GM23338 (cell line): ENCODE results near the gene PLA2G4B. TPM values are rescaled to one million over a fixed set of nuclear protein-coding genes. Genes with fewer than 3 reads are reported as not detected.

Source experiments
- ATAC-seq: fragments of 200-7000 bp; cut with Tn5 transposase; 3 replicates; pipeline ENCODE4 v1.9.1; 2020
- DNase-seq: peaks from one replicate; pipeline ENCODE4 v3.0.0-alpha.2; 2015; ENCODE audit warnings: low spot score
- H2AFZ ChIP-seq: fragments of 200-600 bp; sonication (generic); 2 replicates; pipeline ENCODE4 v1.8.0; 2016; ENCODE audit warnings: antibody characterized with exemption, mild to moderate bottlenecking, moderate library complexity
- H3F3A ChIP-seq: fragments of 200-600 bp; sonication (generic); replicated peaks from 2 replicates; pipeline ENCODE4 v1.8.0; 2017; ENCODE audit warnings: antibody characterized with exemption, mixed run types, low read depth
- H3K27ac ChIP-seq: fragments of 200-600 bp; sonication (generic); 2 replicates; pipeline ENCODE4 v1.6.1; 2016; ENCODE audit warnings: low read depth
- H3K27me3 ChIP-seq: fragments of 200-600 bp; sonication (generic); 2 replicates; pipeline ENCODE4 v1.8.0; 2016; ENCODE audit warnings: mild to moderate bottlenecking, mixed run types, moderate library complexity; ENCODE audit not compliant: insufficient read depth
- H3K36me3 ChIP-seq: fragments of 200-600 bp; sonication (generic); 2 replicates; pipeline ENCODE4 v1.8.0; 2016; ENCODE audit warnings: mild to moderate bottlenecking; ENCODE audit not compliant: insufficient read depth
- H3K4me1 ChIP-seq: fragments of 200-600 bp; sonication (generic); 2 replicates; pipeline ENCODE4 v1.8.0; 2016; ENCODE audit warnings: mild to moderate bottlenecking, moderate library complexity; ENCODE audit not compliant: insufficient read depth
- H3K4me2 ChIP-seq: fragments of 200-600 bp; sonication (generic); 2 replicates; pipeline ENCODE4 v1.7.1; 2017; ENCODE audit warnings: mixed run types
- H3K4me3 ChIP-seq: fragments of 200-600 bp; sonication (generic); 2 replicates; pipeline ENCODE4 v1.6.1; 2016; ENCODE audit warnings: mixed run types
- H3K79me2 ChIP-seq: fragments of 200-600 bp; sonication (generic); replicated peaks from 2 replicates; pipeline ENCODE4 v1.8.0; 2017; ENCODE audit warnings: mild to moderate bottlenecking; ENCODE audit not compliant: insufficient read depth
- H3K9me2 ChIP-seq: fragments of 200-600 bp; sonication (generic); 2 replicates; pipeline ENCODE4 v1.8.0; 2017; ENCODE audit not compliant: insufficient read depth
- H4K20me1 ChIP-seq: fragments of 200-600 bp; sonication (generic); replicated peaks from 2 replicates; pipeline ENCODE4 v1.8.0; 2017; ENCODE audit warnings: mild to moderate bottlenecking; ENCODE audit not compliant: insufficient read depth
- H3K27ac Mint-ChIP-seq: 2 replicates; pipeline ENCODE4 v1.8.0; 2020; ENCODE audit warnings: inconsistent platforms, mild to moderate bottlenecking, moderate library complexity, mixed read lengths
- H3K27me3 Mint-ChIP-seq: 3 replicates; pipeline ENCODE4 v1.8.0; 2022; ENCODE audit warnings: low read depth, mild to moderate bottlenecking, moderate library complexity, mixed read lengths, inconsistent platforms; ENCODE audit not compliant: insufficient read depth, poor library complexity
- H3K36me3 Mint-ChIP-seq: 3 replicates; pipeline ENCODE4 v1.8.0; 2021; ENCODE audit warnings: low read depth, mild to moderate bottlenecking, inconsistent platforms, moderate library complexity, mixed read lengths
- H3K4me1 Mint-ChIP-seq: 3 replicates; pipeline ENCODE4 v1.8.0; 2020; ENCODE audit warnings: mild to moderate bottlenecking, inconsistent platforms, mixed read lengths
- H3K4me3 Mint-ChIP-seq: 3 replicates; pipeline ENCODE4 v1.8.0; 2021; ENCODE audit warnings: moderate library complexity, mild to moderate bottlenecking, inconsistent platforms, mixed read lengths
- H3K9me3 Mint-ChIP-seq: 3 replicates; pipeline ENCODE4 v1.8.0; 2020; ENCODE audit warnings: moderate library complexity, mild to moderate bottlenecking, inconsistent platforms, mixed read lengths
- CREB1 ChIP-seq: fragments of 250-450 bp; sonication (Bioruptor Pico); IDR thresholded peaks from 2 replicates; pipeline ENCODE4 v1.5.0; 2020; ENCODE audit warnings: low read depth, mild to moderate bottlenecking, moderate library complexity
- CTCF ChIP-seq, 2 experiments: fragments of 200-600 bp in 1 of 2; sonication (generic) in 1 of 2; conservative IDR thresholded peaks; 2 replicates each; pipeline versions ENCODE4 v1.5.1 to v1.6.1; 2016 to 2017; ENCODE audit warnings: antibody characterized with exemption in 2 of 2, low read depth in 2 of 2, mild to moderate bottlenecking in 2 of 2, moderate library complexity in 1 of 2
- ETS1 ChIP-seq: IDR thresholded peaks from 2 replicates; pipeline ENCODE4 v1.6.1; 2016; ENCODE audit warnings: antibody characterized with exemption
- EZH2 ChIP-seq: fragments of 200-600 bp; sonication (generic); IDR thresholded peaks from one replicate; pipeline ENCODE4 v1.8.0; 2017; ENCODE audit warnings: antibody characterized with exemption, mild to moderate bottlenecking, low read depth; ENCODE audit not compliant: unreplicated experiment
- EZH2phosphoT487 ChIP-seq: fragments of 200-600 bp; sonication (generic); IDR thresholded peaks from one replicate; pipeline ENCODE4 v1.8.1; 2018; ENCODE audit warnings: antibody characterized with exemption; ENCODE audit not compliant: unreplicated experiment
- JUNB ChIP-seq: IDR thresholded peaks from one replicate; pipeline ENCODE4 v1.6.1; 2016; ENCODE audit warnings: antibody characterized with exemption; ENCODE audit not compliant: unreplicated experiment
- NANOG ChIP-seq: IDR thresholded peaks from 2 replicates; pipeline ENCODE4 v1.6.1; 2016; ENCODE audit warnings: antibody characterized with exemption, borderline replicate concordance
- POLR2AphosphoS5 ChIP-seq: IDR thresholded peaks from 2 replicates; pipeline ENCODE4 v1.6.1; 2016; ENCODE audit warnings: antibody characterized with exemption, low read depth
- REST ChIP-seq: IDR thresholded peaks from one replicate; pipeline ENCODE4 v1.6.1; 2018; ENCODE audit warnings: antibody characterized with exemption; ENCODE audit not compliant: unreplicated experiment
- STAT1 ChIP-seq: IDR thresholded peaks from one replicate; pipeline ENCODE4 v1.6.1; 2016; ENCODE audit warnings: antibody characterized with exemption; ENCODE audit not compliant: unreplicated experiment
- ZNF114 ChIP-seq: fragments of 250-450 bp; sonication (Bioruptor Pico); IDR thresholded peaks from 2 replicates; pipeline ENCODE4 v1.5.0; 2020; ENCODE audit warnings: mild to moderate bottlenecking, moderate library complexity
- ZNF331 ChIP-seq: fragments of 250-450 bp; sonication (Bioruptor Pico); IDR thresholded peaks from 2 replicates; pipeline ENCODE4 v1.5.0; 2020; ENCODE audit warnings: low read depth, mild to moderate bottlenecking, moderate library complexity
- ZNF462 ChIP-seq: fragments of 250-450 bp; sonication (Bioruptor Pico); IDR thresholded peaks from 2 replicates; pipeline ENCODE4 v1.5.0; 2020; ENCODE audit warnings: mild to moderate bottlenecking, moderate library complexity
- polyA plus RNA-seq: library from polyadenylated mRNA; unstranded; fragments of >200 nt; fragmentation: Nextera tagmentation; extraction: Ambion mirVana; gene quantifications from 2 replicates; pipeline ENCODE4 v1.2.1, GENCODE V29; 2016
- total RNA-seq: library from RNA; depleted of rRNA; stranded (reverse); fragments of >200 nt; shearing (Covaris generic); gene quantifications from 2 replicates; pipeline ENCODE4 v1.2.3, GENCODE V29; 2014

Gene PLA2G4B
- total and polyA plus RNA-seq, 2 experiments from 2014 or later = 4.4 to 9.6 TPM

- Histone ChIP-seq H3K79me2 (peaks cover 8% of the 10 kb centered on the region; the same call in 1 of the 2 replicates), H3K27ac (no peak overlapping the region), H3K4me2 (peak overlapping the region; percentile 24), H3F3A (no peaks in the 10 kb centered on the region; the same call in 1 of the 2 replicates), H3K4me1 (peaks cover 35% of the 10 kb centered on the region), H3K4me3 (no peak overlapping the region), H4K20me1 (no peaks in the 10 kb centered on the region), H2AFZ (no peak overlapping the region), H3K36me3 (no peaks in the 10 kb centered on the region), H3K9me2 (no peaks in the 10 kb centered on the region), H3K27me3 (no peaks in the 10 kb centered on the region)
- Mint-ChIP-seq H3K36me3 (no peaks in the 10 kb centered on the region), H3K4me3 (no peak overlapping the region; the same call in 2 of the 3 replicates), H3K27ac (no peak overlapping the region), H3K27me3 (peaks cover 8% of the 10 kb centered on the region), H3K4me1 (peaks cover 36% of the 10 kb centered on the region), H3K9me3 (no peaks in the 10 kb centered on the region)
- TF ChIP-seq REST = no peak
- no peak for TF ChIP-seq ETS1
- no peak for TF ChIP-seq CTCF (conservative IDR thresholded peaks at IDR 0.05; ENCODE audit: low read depth in 2 of 2)
- TF ChIP-seq ZNF331 = no peak
- no peak for TF ChIP-seq EZH2phosphoT487
- no peak for TF ChIP-seq NANOG
- no peak for TF ChIP-seq STAT1
- TF ChIP-seq ZNF114 = no peak
- TF ChIP-seq ZNF462 = no peak
- TF ChIP-seq EZH2 = no peak
- TF ChIP-seq POLR2AphosphoS5 = no peak
- no peak for TF ChIP-seq CREB1 (CRISPR knock-in tag)
- no peak for TF ChIP-seq JUNB
- ATAC-seq (peak; percentile 19; the same call in 2 of the 3 replicates), DNase-seq (no peak)
Observed at GRCh38 chr15:41789236-41789635, 49.4 kb upstream of the PLA2G4B start.
